T-cell (primary cell): ENCODE data around the gene ROPN1L. TPM values are rescaled to one million over a fixed set of nuclear protein-coding genes. Genes with fewer than 3 reads are reported as not detected.

Source experiments
- ATAC-seq, 4 experiments: fragments of 200-7000 bp in 3 of 4; fragments of 150-1000 bp in 1 of 4; cut with Tn5 transposase; replicated peaks in 1 of 4; 1 replicate in 3 of 4; 2 replicates in 1 of 4; pipeline ENCODE4 v1.10.0; 2021; ENCODE audit warnings: moderate library complexity in 3 of 4, mild to moderate bottlenecking in 2 of 4, moderate number of reproducible peaks in 1 of 4
- CTCF ChIA-PET, 2 donors: fragments of 300-600 bp; sonication (Branson Sonifier 250); formaldehyde crosslinking; loops; one replicate each; lab custom pipeline; 2022; ENCODE audit warnings: antibody characterized with exemption in 2 of 2; lab: Charles Lee
- POLR2A ChIA-PET, 2 donors: fragments of 300-600 bp; sonication (Branson Sonifier 250); formaldehyde crosslinking; loops; one replicate each; lab custom pipeline; 2022; ENCODE audit warnings: antibody characterized with exemption in 2 of 2; lab: Charles Lee
- DNase-seq, 35 experiments: peaks; one replicate each; pipeline versions ENCODE4 v3.0.0 to v3.0.0-alpha.2; 2013 to 2023
- H3K27ac ChIP-seq: one replicate; pipeline ENCODE4 v1.5.1; 2013; ENCODE audit warnings: low read length
- H3K27me3 ChIP-seq, 2 experiments: replicated peaks in 1 of 2; 1 replicate in 1 of 2; 2 replicates in 1 of 2; pipeline versions ENCODE4 v1.6.1 to v1.7.0; 2013; ENCODE audit warnings: low read length in 1 of 2, mixed read lengths in 1 of 2; ENCODE audit not compliant: control insufficient read depth in 2 of 2, insufficient read depth in 2 of 2; ENCODE audit errors: extremely low read depth in 1 of 2
- H3K36me3 ChIP-seq, 2 donors: 1 replicate in 1 of 2; 2 replicates in 1 of 2; pipeline versions ENCODE4 v1.6.1 to v1.7.0; 2013; ENCODE audit warnings: low read length in 1 of 2; ENCODE audit not compliant: control insufficient read depth in 2 of 2, insufficient read depth in 1 of 2; ENCODE audit errors: extremely low read depth in 1 of 2
- H3K4me1 ChIP-seq, 2 experiments: 1 replicate in 1 of 2; 2 replicates in 1 of 2; pipeline versions ENCODE4 v1.6.1 to v1.7.0; 2013; ENCODE audit warnings: low read length in 2 of 2, mixed read lengths in 1 of 2; ENCODE audit not compliant: insufficient read depth in 2 of 2, control insufficient read depth in 1 of 2; ENCODE audit errors: extremely low read depth in 1 of 2
- H3K4me3 ChIP-seq, 2 donors: 1 replicate in 1 of 2; 2 replicates in 1 of 2; pipeline versions ENCODE4 v1.5.1 to v1.7.0; 2013; ENCODE audit warnings: mild to moderate bottlenecking in 2 of 2, low read length in 1 of 2, moderate library complexity in 1 of 2; ENCODE audit not compliant: control insufficient read depth in 1 of 2; ENCODE audit errors: extremely low read depth in 1 of 2
- H3K9me3 ChIP-seq: 2 replicates; pipeline ENCODE4 v1.7.0; 2013
- H3K27ac Mint-ChIP-seq, 2 donors: one replicate each; pipeline ENCODE4 v1.8.0; 2020 to 2021; ENCODE audit warnings: mild to moderate bottlenecking in 2 of 2, mixed read lengths in 2 of 2
- H3K27me3 Mint-ChIP-seq, 2 donors: one replicate each; pipeline ENCODE4 v1.8.0; 2021 to 2022; ENCODE audit warnings: mixed read lengths in 2 of 2
- H3K36me3 Mint-ChIP-seq: one replicate; pipeline ENCODE4 v1.8.0; 2021; ENCODE audit warnings: mixed read lengths
- H3K4me1 Mint-ChIP-seq, 3 donors: one replicate each; pipeline ENCODE4 v1.8.0; 2020 to 2022; ENCODE audit warnings: mixed read lengths in 3 of 3, mild to moderate bottlenecking in 1 of 3
- H3K4me3 Mint-ChIP-seq, 3 donors: one replicate each; pipeline ENCODE4 v1.8.0; 2020 to 2022; ENCODE audit warnings: mild to moderate bottlenecking in 3 of 3, mixed read lengths in 3 of 3, moderate library complexity in 3 of 3
- H3K9me3 Mint-ChIP-seq, 3 donors: one replicate each; pipeline ENCODE4 v1.8.0; 2020 to 2022; ENCODE audit warnings: mixed read lengths in 3 of 3
- WGBS: methylation state at CpG from one replicate; pipeline ENCODE4 v1.1.5; 2013; ENCODE audit warnings: missing lambda C conversion rate; ENCODE audit not compliant: insufficient coverage; 5-methylcytosine and 5-hydroxymethylcytosine counted together
- total RNA-seq, 35 experiments: library from RNA in 6 of 35; stranded (reverse) in 6 of 35; fragments of 120-200 nt in 1 of 35; gene quantifications; one replicate each; pipeline versions ENCODE4 v1.2.1 to v1.2.4 and lab custom pipeline; 2013 to 2026

ROPN1L gene
- total RNA-seq, 5 donors from 2014 or later (not counting 1 experiment from before 2014, with no cell fraction given), result 0.61 to 1.5 (median 0.95) TPM

DNA sequence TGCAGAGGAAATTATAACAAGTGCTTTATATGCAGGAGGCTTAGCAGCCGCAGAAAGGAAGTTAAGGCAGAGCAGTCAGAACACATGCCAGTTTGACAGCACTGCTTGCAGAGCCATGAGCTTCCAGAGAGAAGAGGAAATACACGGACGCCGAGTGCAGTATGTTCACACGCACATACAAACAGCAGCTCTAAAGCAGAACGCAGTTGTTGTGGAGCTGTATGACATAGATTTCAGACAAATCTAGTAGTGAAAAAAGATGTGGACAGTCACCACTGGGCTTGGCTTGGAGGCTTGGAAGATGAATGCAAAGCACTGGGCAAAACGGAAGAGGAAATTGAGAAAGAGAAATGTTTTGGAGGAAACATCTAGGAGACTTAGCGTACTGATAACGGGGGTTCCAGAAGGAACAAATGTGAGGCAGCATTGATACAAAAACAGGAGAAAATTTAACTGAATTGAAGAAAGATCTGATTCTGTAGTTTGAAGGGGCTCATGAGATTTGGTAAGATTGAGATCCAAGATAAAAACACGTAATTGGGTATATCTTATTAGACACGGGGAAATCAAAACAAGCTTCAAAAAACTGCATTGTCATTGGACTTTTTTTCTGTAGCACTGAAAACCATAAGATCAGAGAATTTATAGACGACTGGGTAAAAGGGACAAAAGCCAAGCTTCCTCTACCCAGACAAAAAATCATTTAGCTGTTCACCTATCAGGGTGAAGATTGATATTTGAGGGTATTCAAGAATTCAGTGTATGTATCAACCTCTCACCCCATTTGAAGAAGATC lies 19.6 kb upstream of the ROPN1L start:
- Histone ChIP-seq H3K27me3 (no peaks in the 10 kb centered on the region), H3K4me1 (peaks cover 9 to 14% of the 10 kb centered on the region in 2 experiments), H3K36me3 (peaks cover 6 to 79% of the 10 kb centered on the region in 2 donors), H3K27ac (no peak overlapping the region), H3K4me3 (no peak overlapping the region), H3K9me3 (no peaks in the 10 kb centered on the region)
- POLR2A ChIA-PET, result interaction anchor here (0.6 to 1.0 kb wide), 3 partner anchors 30 to 919 kb away, joined by 3 to 4 read pairs (median 3); partner anchors contain the start of gene MARCHF6 (in 1 of the 2)
- WGBS, result 53% methylated on average over 6 of the region's 12 CpGs
- peak overlapping the region; percentile 44 to 54 for H3K27ac Mint-ChIP-seq
- H3K36me3 Mint-ChIP-seq, result peaks cover 59% of the 10 kb centered on the region
- ATAC-seq (peak; percentile 60 to 84 (median 71)), DNase-seq (peak in 14 of 35 experiments; percentile 8 to 41 (median 18))
- H3K9me3 Mint-ChIP-seq, result no peaks in the 10 kb centered on the region
- H3K4me1 Mint-ChIP-seq, result peaks cover 31 to 46% (median 32%) of the 10 kb centered on the region in 3 donors
- CTCF ChIA-PET, result interaction anchor here (0.6 to 1.7 kb wide), 3 partner anchors 51 to 206 kb away, joined by 3 to 10 read pairs (median 4); no protein-coding TSS in a partner anchor
- H3K4me3 Mint-ChIP-seq, result peak overlapping the region in 1 of 3 donors; percentile 59
- no peaks in the 10 kb centered on the region for H3K27me3 Mint-ChIP-seq

DNA sequence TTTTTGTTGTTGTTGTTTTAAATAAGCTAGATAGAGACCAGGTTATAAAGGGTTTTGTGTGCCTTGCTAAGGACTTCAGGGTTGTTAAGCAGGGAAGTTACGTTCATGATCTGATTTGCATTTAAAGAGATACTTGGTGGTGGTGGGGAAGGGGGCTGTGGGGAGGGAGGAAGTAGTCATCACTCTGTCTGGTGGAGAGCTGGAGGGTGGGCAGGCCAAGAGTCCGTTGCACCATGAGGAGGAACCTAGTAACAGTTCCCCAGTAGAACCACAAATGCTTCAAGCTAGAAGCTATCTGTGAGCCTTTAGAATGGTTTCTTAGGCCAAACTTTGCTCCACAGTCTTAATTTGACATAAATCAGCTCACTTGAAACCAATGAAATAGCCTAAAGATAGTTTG lies 18.7 kb upstream of the ROPN1L start:
- Mint-ChIP-seq H3K4me1 (peaks cover 31 to 43% (median 32%) of the 10 kb centered on the region in 3 donors), H3K9me3 (no peaks in the 10 kb centered on the region)
- H3K27ac ChIP-seq, result no peak overlapping the region

DNA sequence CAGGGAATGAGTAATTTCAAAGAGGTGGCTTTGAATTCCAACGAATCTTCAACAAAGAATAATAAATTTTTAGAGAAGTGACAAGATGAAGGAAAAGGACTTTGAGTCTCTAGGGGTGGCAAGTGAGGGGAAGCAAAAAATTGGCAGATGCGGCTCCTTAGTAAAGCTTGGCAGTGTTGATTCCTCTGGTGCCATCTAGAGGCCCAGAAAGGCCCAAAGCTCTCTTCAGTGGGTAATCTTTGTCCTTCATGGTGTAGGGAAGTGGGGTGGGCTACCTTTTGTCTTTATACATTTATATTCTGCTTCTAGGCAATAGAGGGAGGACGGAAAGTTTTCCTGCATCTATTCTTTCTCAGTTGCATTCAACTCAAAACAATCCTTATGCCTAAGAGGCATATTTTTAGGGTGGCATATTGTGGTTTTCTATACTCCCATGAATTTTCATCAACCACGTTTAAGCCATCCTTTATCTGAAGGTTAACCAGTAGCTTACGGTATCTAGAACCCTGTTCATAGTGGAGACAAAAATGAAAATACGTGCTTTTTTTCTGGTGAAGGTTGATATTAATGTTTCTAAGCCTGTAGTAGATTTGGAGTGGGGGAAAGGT lies 17.5 kb upstream of the ROPN1L start:
- H3K27me3 Mint-ChIP-seq, result no peaks in the 10 kb centered on the region
- H3K9me3 Mint-ChIP-seq, result no peaks in the 10 kb centered on the region
- DNase-seq (peak in 8 of 35 experiments; percentile 7 to 45 (median 17)), ATAC-seq (peak in 1 of 4 experiments; percentile 54)
- ChIA-PET CTCF (interaction anchor here (0.5 to 2.0 kb wide), 7 partner anchors 19 to 322 kb away, joined by 3 to 12 read pairs (median 3); no protein-coding TSS in a partner anchor), POLR2A (interaction anchor here in 1 of 2 donors (0.7 kb wide), 1 partner anchor 11 kb away, joined by 3 read pairs; no protein-coding TSS in a partner anchor)
- H3K4me1 Mint-ChIP-seq, result peaks cover 30 to 35% (median 32%) of the 10 kb centered on the region in 3 donors
- no peaks in the 10 kb centered on the region for H3K9me3 ChIP-seq
- H3K4me3 Mint-ChIP-seq, result no peak overlapping the region
- peaks cover 12 to 69% of the 10 kb centered on the region in 2 donors for H3K36me3 ChIP-seq
- no peaks in the 10 kb centered on the region for H3K27me3 ChIP-seq
- peaks cover 9 to 14% of the 10 kb centered on the region in 2 experiments for H3K4me1 ChIP-seq
- peak overlapping the region; percentile 7 to 19 for H3K27ac Mint-ChIP-seq
- no peak overlapping the region for H3K4me3 ChIP-seq
- WGBS, result 100% methylated on average over 2 of the region's 6 CpGs
- peaks cover 55% of the 10 kb centered on the region for H3K36me3 Mint-ChIP-seq
- H3K27ac ChIP-seq, result no peak overlapping the region

More for the DNA sequence above, 18.7 kb upstream of the ROPN1L start:
- Mint-ChIP-seq H3K36me3 (peaks cover 60% of the 10 kb centered on the region), H3K4me3 (no peak overlapping the region), H3K27me3 (no peaks in the 10 kb centered on the region), H3K27ac (peak overlapping the region; percentile 35 to 44)
- CTCF ChIA-PET, result interaction anchor here (0.5 to 1.7 kb wide), 6 partner anchors 27 to 389 kb away, joined by 3 to 10 read pairs (median 4); no protein-coding TSS in a partner anchor
- H3K27me3 ChIP-seq, result no peaks in the 10 kb centered on the region
- POLR2A ChIA-PET, result interaction anchor here in 1 of 2 donors (0.6 kb wide), 1 partner anchor 44 kb away, joined by 6 read pairs; no protein-coding TSS in a partner anchor
- peaks cover 12 to 81% of the 10 kb centered on the region in 2 donors for H3K36me3 ChIP-seq
- ATAC-seq (no peak), DNase-seq (no peak)
- 75% methylated on average over 2 of the region's 2 CpGs for WGBS
- peaks cover 9 to 14% of the 10 kb centered on the region in 2 experiments for H3K4me1 ChIP-seq
- no peak overlapping the region for H3K4me3 ChIP-seq
- H3K9me3 ChIP-seq, result no peaks in the 10 kb centered on the region

DNA sequence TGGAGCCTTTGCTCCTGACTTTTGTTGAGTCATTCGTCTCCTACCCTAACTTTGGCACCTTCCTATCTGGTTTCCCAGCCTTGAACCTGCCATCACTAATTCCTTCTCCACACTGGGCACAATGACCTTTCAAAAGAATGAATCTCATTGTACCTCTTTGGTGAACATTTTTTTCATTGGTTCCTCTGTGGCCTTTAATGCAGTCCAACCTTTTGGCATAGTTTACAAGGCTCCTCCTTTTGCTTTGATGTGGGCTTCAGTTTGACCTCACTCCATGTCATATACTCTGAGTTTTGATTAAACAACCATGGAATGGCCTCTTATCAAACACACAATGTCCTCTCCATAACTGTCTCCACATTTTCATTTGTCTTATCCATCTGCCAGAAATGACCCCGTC lies 14.5 kb upstream of the ROPN1L start:
- DNase-seq (no peak), ATAC-seq (no peak)
- Mint-ChIP-seq H3K4me3 (no peak overlapping the region), H3K9me3 (no peaks in the 10 kb centered on the region), H3K4me1 (peaks cover 11 to 16% (median 13%) of the 10 kb centered on the region in 3 donors), H3K27ac (peak overlapping the region in 1 of 2 donors; percentile 0), H3K36me3 (peaks cover 50% of the 10 kb centered on the region), H3K27me3 (no peaks in the 10 kb centered on the region)
- Histone ChIP-seq H3K27ac (no peak overlapping the region), H3K4me3 (no peak overlapping the region), H3K9me3 (no peaks in the 10 kb centered on the region), H3K4me1 (peaks cover 0 to 5% of the 10 kb centered on the region in 2 experiments), H3K27me3 (no peaks in the 10 kb centered on the region), H3K36me3 (peaks cover 12 to 69% of the 10 kb centered on the region in 2 donors)
- WGBS, result 83% methylated on average over 1 of the region's 2 CpGs
- CTCF ChIA-PET, result no interaction called here
- POLR2A ChIA-PET, result interaction anchor here (0.6 to 1.0 kb wide), 2 partner anchors 41 to 70 kb away, joined by 3 read pairs; no protein-coding TSS in a partner anchor

DNA sequence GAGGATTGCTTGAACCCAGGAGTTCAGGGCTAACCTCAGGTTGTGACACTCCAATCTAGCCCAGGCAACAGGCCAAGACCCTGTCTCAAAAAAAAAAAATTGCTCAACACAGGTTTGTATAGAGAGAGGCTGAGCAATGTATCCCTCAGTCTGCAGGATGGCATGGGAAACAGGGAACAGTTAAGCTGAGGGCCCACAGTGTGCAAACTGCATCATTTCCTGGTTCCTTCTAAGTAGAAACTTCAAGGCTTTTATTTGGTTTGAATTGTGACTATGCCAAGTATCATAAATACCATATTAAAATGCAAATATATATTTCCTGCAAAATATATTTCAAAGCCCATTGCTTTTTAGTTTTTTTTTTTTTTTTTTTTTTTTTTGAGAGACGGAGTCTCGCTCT lies 13.7 kb upstream of the ROPN1L start:
- H3K9me3 ChIP-seq, result no peaks in the 10 kb centered on the region
- DNase-seq (no peak), ATAC-seq (peak in 1 of 4 experiments; percentile 23)
- no peak overlapping the region for H3K27ac ChIP-seq
- no peak overlapping the region for H3K4me3 Mint-ChIP-seq
- H3K27me3 Mint-ChIP-seq, result no peaks in the 10 kb centered on the region
- 100% methylated on average over 2 of the region's 2 CpGs for WGBS
- ChIA-PET POLR2A (interaction anchor here (0.6 to 1.0 kb wide), 2 partner anchors 42 to 70 kb away, joined by 3 read pairs; no protein-coding TSS in a partner anchor), CTCF (interaction anchor here in 1 of 2 donors (0.7 kb wide), 1 partner anchor 145 kb away, joined by 5 read pairs; no protein-coding TSS in a partner anchor)
- H3K36me3 ChIP-seq, result peaks cover 12 to 70% of the 10 kb centered on the region in 2 donors
- no peaks in the 10 kb centered on the region for H3K9me3 Mint-ChIP-seq
- no peak overlapping the region for H3K27ac Mint-ChIP-seq
- H3K4me3 ChIP-seq, result no peak overlapping the region
- peaks cover 50% of the 10 kb centered on the region for H3K36me3 Mint-ChIP-seq
- peaks cover 4 to 16% (median 6%) of the 10 kb centered on the region in 3 donors for H3K4me1 Mint-ChIP-seq
- no peaks in the 10 kb centered on the region for H3K4me1 ChIP-seq
- H3K27me3 ChIP-seq, result no peaks in the 10 kb centered on the region

DNA sequence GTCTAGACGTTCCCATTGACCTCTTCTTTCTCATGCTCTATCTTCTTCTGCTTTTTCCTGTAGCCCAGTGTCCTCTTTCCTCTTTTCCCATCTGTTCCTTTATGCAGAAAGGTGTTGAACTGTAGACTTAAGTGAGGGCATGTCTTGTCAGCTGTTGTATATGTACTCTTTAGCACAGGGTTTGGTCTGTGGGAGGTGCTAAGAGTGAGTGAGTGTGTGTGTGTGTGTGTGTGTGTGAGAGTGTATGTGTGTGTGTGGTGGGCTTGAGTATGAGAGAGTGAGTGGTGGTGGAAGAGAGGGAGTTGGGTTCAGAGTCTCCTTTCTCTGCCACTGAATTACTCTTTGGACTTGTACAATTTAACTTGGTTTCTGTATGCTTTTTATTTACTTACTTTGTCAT lies 10.3 kb upstream of the ROPN1L start:
- ChIA-PET CTCF (no interaction called here), POLR2A (no interaction called here)
- no peak for ATAC-seq
- H3K4me3 ChIP-seq, result no peak overlapping the region
- no peaks in the 10 kb centered on the region for H3K4me1 ChIP-seq
- peaks cover 48% of the 10 kb centered on the region for H3K36me3 Mint-ChIP-seq
- no peaks in the 10 kb centered on the region for H3K27me3 Mint-ChIP-seq
- H3K9me3 Mint-ChIP-seq, result no peaks in the 10 kb centered on the region
- H3K27ac ChIP-seq, result no peak overlapping the region
- H3K27me3 ChIP-seq, result no peaks in the 10 kb centered on the region
- peak overlapping the region in 1 of 2 donors; percentile 4 for H3K27ac Mint-ChIP-seq
- no peak overlapping the region for H3K4me3 Mint-ChIP-seq
- no peak for DNase-seq
- H3K9me3 ChIP-seq, result no peaks in the 10 kb centered on the region
- H3K4me1 Mint-ChIP-seq, result peaks cover 3 to 12% (median 5%) of the 10 kb centered on the region in 3 donors
- H3K36me3 ChIP-seq, result peaks cover 8 to 65% of the 10 kb centered on the region in 2 donors
- no CpG with 5 or more reads among the region's 1 CpG for WGBS
